GM12891 (cell line): ENCODE measurements around the gene ABI1.

Source experiments
- DNase-seq: peaks from one replicate; pipeline ENCODE4 v3.0.0; 2011; ENCODE audit warnings: low spot score; ENCODE audit not compliant: insufficient read length
- FAIRE-seq: peaks from 2 replicates; lab custom pipeline; 2011; peaks lifted over from hg19 to GRCh38; lab: Jason Lieb, UNC
- PAX5 ChIP-seq: IDR thresholded peaks from 2 replicates; pipeline ENCODE4 v1.6.1; 2011; ENCODE audit warnings: low read length, moderate library complexity, mild to moderate bottlenecking; ENCODE audit not compliant: insufficient read depth, severe bottlenecking
- POLR2A ChIP-seq: IDR thresholded peaks from 2 replicates; pipeline ENCODE4 v1.6.1; 2011; ENCODE audit warnings: low read depth, low read length, control low read depth
- POLR2AphosphoS5 ChIP-seq: IDR thresholded peaks from 2 replicates; pipeline ENCODE4 v1.6.1; 2011; ENCODE audit warnings: low read depth, low read length, control low read depth
- POU2F2 ChIP-seq: IDR thresholded peaks from 2 replicates; pipeline ENCODE4 v1.6.1; 2011; ENCODE audit warnings: low read depth, mild to moderate bottlenecking, control low read depth, low read length, moderate library complexity
- SPI1 ChIP-seq: IDR thresholded peaks from 2 replicates; pipeline ENCODE4 v1.6.1; 2011; ENCODE audit warnings: low read depth, low read length, control low read depth
- TAF1 ChIP-seq: IDR thresholded peaks from 2 replicates; pipeline ENCODE4 v1.6.1; 2011; ENCODE audit warnings: low read depth, low read length, control low read depth

Gene ABI1

GRCh38 chr10:26806557-26806956, 54.2 kb downstream of the ABI1 start:
- TF ChIP-seq POLR2A = no peak
- TF ChIP-seq POLR2AphosphoS5 = no peak
- TF ChIP-seq SPI1 = no peak
- no peak for TF ChIP-seq POU2F2
- TF ChIP-seq TAF1 = no peak
- no peak for TF ChIP-seq PAX5
- no peak for FAIRE-seq

GRCh38 chr10:26805567-26806245, 55.1 kb downstream of the ABI1 start:
- DNase-seq (no peak), FAIRE-seq (peak; percentile 69)
- TF ChIP-seq POLR2AphosphoS5 = no peak
- TF ChIP-seq POU2F2 = no peak
- TF ChIP-seq SPI1 = no peak
- TF ChIP-seq POLR2A = no peak
- no peak for TF ChIP-seq TAF1
- TF ChIP-seq PAX5 = no peak

More at GRCh38 chr10:26806557-26806956, 54.2 kb downstream of the ABI1 start:
- DNase-seq = no peak

GRCh38 chr10:26804418-26805393, 56.1 kb downstream of the ABI1 start:
- TF ChIP-seq POU2F2 = no peak

GRCh38 chr10:26803849-26804248, 56.9 kb downstream of the ABI1 start:
- no peak for FAIRE-seq
- TF ChIP-seq POU2F2 = no peak
- TF ChIP-seq PAX5 = no peak
- TF ChIP-seq POLR2A = no peak
- TF ChIP-seq TAF1 = no peak
- DNase-seq = no peak

More at GRCh38 chr10:26804418-26805393, 56.1 kb downstream of the ABI1 start:
- no peak for DNase-seq
- peak; percentile 9 for FAIRE-seq

GRCh38 chr10:26802527-26802926, 58.2 kb downstream of the ABI1 start:
- DNase-seq (no peak), FAIRE-seq (peak; percentile 35)
- peak; percentile 24; the same call in 1 of the 2 replicates for TF ChIP-seq SPI1
- no peak for TF ChIP-seq POU2F2

GRCh38 chr10:26801831-26802230, 58.9 kb downstream of the ABI1 start:
- no peak for TF ChIP-seq PAX5
- TF ChIP-seq POU2F2 = no peak
- no peak for TF ChIP-seq TAF1
- TF ChIP-seq POLR2A = no peak
- TF ChIP-seq SPI1 = no peak
- TF ChIP-seq POLR2AphosphoS5 = no peak
- FAIRE-seq (peak; percentile 26), DNase-seq (no peak)

- DNase-seq (no peak), FAIRE-seq (no peak)
- no peak for TF ChIP-seq POLR2A
- TF ChIP-seq POLR2AphosphoS5 = no peak
- no peak for TF ChIP-seq POU2F2
Measured at GRCh38 chr10:26801274-26801673, 59.5 kb downstream of the ABI1 start.

GRCh38 chr10:26800468-26800867, 60.3 kb downstream of the ABI1 start:
- FAIRE-seq (peak; percentile 54), DNase-seq (no peak)
- TF ChIP-seq SPI1 (no peak), PAX5 (no peak), POLR2AphosphoS5 (no peak), TAF1 (no peak), POLR2A (no peak), POU2F2 (no peak)

- no peak for TF ChIP-seq POLR2AphosphoS5
- no peak for TF ChIP-seq TAF1
- no peak for TF ChIP-seq SPI1
- TF ChIP-seq PAX5 = no peak
- TF ChIP-seq POU2F2 = no peak
- no peak for TF ChIP-seq POLR2A
Measured at GRCh38 chr10:26799342-26799741, 61.4 kb downstream of the ABI1 start.

GRCh38 chr10:26798298-26798697, 62.5 kb downstream of the ABI1 start:
- DNase-seq (no peak), FAIRE-seq (no peak)
- no peak for TF ChIP-seq TAF1

More at GRCh38 chr10:26799342-26799741, 61.4 kb downstream of the ABI1 start:
- DNase-seq (no peak), FAIRE-seq (peak; percentile 61)

GRCh38 chr10:26797340-26797739, 63.4 kb downstream of the ABI1 start:
- FAIRE-seq (peak; percentile 33), DNase-seq (no peak)

More at GRCh38 chr10:26797340-26797739, 63.4 kb downstream of the ABI1 start:
- no peak for TF ChIP-seq SPI1
- TF ChIP-seq POLR2A = no peak
- no peak for TF ChIP-seq POU2F2
- no peak for TF ChIP-seq PAX5
- no peak for TF ChIP-seq TAF1
- no peak for TF ChIP-seq POLR2AphosphoS5
